WTC11 (cell line): ENCODE results near the gene TRAPPC3L. TPM values are rescaled to one million over a fixed set of nuclear protein-coding genes. Genes with fewer than 3 reads are reported as not detected.

Experiments used
- ATAC-seq: fragments of 200-7000 bp; cut with Tn5 transposase; 2 replicates; pipeline ENCODE4 v1.10.0; 2021; ENCODE audit warnings: mild to moderate bottlenecking, moderate library complexity
- CTCF ChIA-PET: fragments of 300-600 bp; sonication (Branson Sonifier 250); formaldehyde crosslinking; loops from one replicate; lab custom pipeline; 2021; ENCODE audit warnings: antibody characterized with exemption; lab: Charles Lee
- POLR2A ChIA-PET: fragments of 350-600 bp; sonication (Branson Sonifier 250); formaldehyde crosslinking; loops from one replicate; lab custom pipeline; 2021; ENCODE audit warnings: antibody characterized with exemption; lab: Charles Lee
- DNase-seq: peaks from one replicate; pipeline ENCODE4 v3.0.0; 2021; ENCODE audit warnings: low spot score
- H3K27ac Mint-ChIP-seq: 2 replicates; pipeline ENCODE4 v1.8.0; 2021; ENCODE audit warnings: mixed read lengths
- H3K27me3 Mint-ChIP-seq: 2 replicates; pipeline ENCODE4 v1.8.0; 2021; ENCODE audit warnings: low read depth, mild to moderate bottlenecking, moderate library complexity, mixed read lengths
- H3K36me3 Mint-ChIP-seq: 2 replicates; pipeline ENCODE4 v1.8.0; 2021; ENCODE audit warnings: mixed read lengths
- H3K4me1 Mint-ChIP-seq: 2 replicates; pipeline ENCODE4 v1.8.0; 2022; ENCODE audit warnings: mixed read lengths
- H3K4me3 Mint-ChIP-seq: 2 replicates; pipeline ENCODE4 v1.8.0; 2021; ENCODE audit warnings: mild to moderate bottlenecking, moderate library complexity, mixed read lengths
- H3K9me3 Mint-ChIP-seq: 2 replicates; pipeline ENCODE4 v1.8.0; 2021; ENCODE audit warnings: mixed read lengths
- E2F4 ChIP-seq: sonication (generic); formaldehyde crosslinking; IDR thresholded peaks from 2 replicates; pipeline ENCODE4 v1.8.1; 2022; ENCODE audit warnings: low read depth, mild to moderate bottlenecking, moderate library complexity, missing genetic modification reagents, borderline replicate concordance
- IRF2 ChIP-seq: sonication (generic); formaldehyde crosslinking; IDR thresholded peaks from 2 replicates; pipeline ENCODE4 v1.8.0; 2022; ENCODE audit warnings: low read depth, missing genetic modification reagents, borderline replicate concordance
- KAT7 ChIP-seq: sonication (generic); formaldehyde crosslinking; IDR thresholded peaks from 2 replicates; pipeline ENCODE4 v1.8.1; 2023; ENCODE audit warnings: missing genetic modification reagents, mild to moderate bottlenecking, borderline replicate concordance
- MYBL2 ChIP-seq: sonication (generic); formaldehyde crosslinking; IDR thresholded peaks from 2 replicates; pipeline ENCODE4 v1.8.1; 2023; ENCODE audit warnings: mild to moderate bottlenecking, moderate library complexity, missing genetic modification reagents
- NFYB ChIP-seq: sonication (generic); formaldehyde crosslinking; conservative IDR thresholded peaks from 2 replicates; pipeline ENCODE4 v1.8.0; 2022; ENCODE audit warnings: low read depth, missing genetic modification reagents
- NR1H2 ChIP-seq: sonication (generic); formaldehyde crosslinking; IDR thresholded peaks from 2 replicates; pipeline ENCODE4 v1.9.0; 2021; ENCODE audit warnings: mild to moderate bottlenecking, moderate library complexity, missing genetic modification reagents
- PRRX2 ChIP-seq: fragments of 250-450 bp; sonication (Bioruptor Pico); IDR thresholded peaks from 2 replicates; pipeline ENCODE4 v1.8.0; 2021; ENCODE audit warnings: mild to moderate bottlenecking
- SMAD4 ChIP-seq: sonication (generic); formaldehyde crosslinking; IDR thresholded peaks from 2 replicates; pipeline ENCODE4 v1.8.0; 2022; ENCODE audit warnings: mild to moderate bottlenecking, missing genetic modification reagents
- STAT6 ChIP-seq: sonication (generic); formaldehyde crosslinking; conservative IDR thresholded peaks from 2 replicates; pipeline ENCODE4 v1.8.1; 2023; ENCODE audit warnings: mild to moderate bottlenecking, low read depth, missing genetic modification reagents, moderate library complexity
- TCF7 ChIP-seq: sonication (generic); formaldehyde crosslinking; IDR thresholded peaks from 2 replicates; pipeline ENCODE4 v1.8.0; 2022; ENCODE audit warnings: mild to moderate bottlenecking, low read depth, missing genetic modification reagents, moderate library complexity
- TEAD1 ChIP-seq: sonication (generic); formaldehyde crosslinking; IDR thresholded peaks from 2 replicates; pipeline ENCODE4 v1.8.0; 2022; ENCODE audit warnings: mild to moderate bottlenecking, missing genetic modification reagents
- TEAD4 ChIP-seq: sonication (generic); formaldehyde crosslinking; IDR thresholded peaks from 2 replicates; pipeline ENCODE4 v1.8.0; 2022; ENCODE audit warnings: mild to moderate bottlenecking, missing genetic modification reagents
- USF1 ChIP-seq: sonication (generic); formaldehyde crosslinking; IDR thresholded peaks from 2 replicates; pipeline ENCODE4 v1.8.0; 2022; ENCODE audit warnings: mild to moderate bottlenecking, missing genetic modification reagents
- USF2 ChIP-seq: sonication (generic); formaldehyde crosslinking; IDR thresholded peaks from 2 replicates; pipeline ENCODE4 v1.8.1; 2023; ENCODE audit warnings: mild to moderate bottlenecking, missing genetic modification reagents, moderate library complexity
- ZBTB43 ChIP-seq: sonication (generic); formaldehyde crosslinking; IDR thresholded peaks from 2 replicates; pipeline ENCODE4 v1.8.1; 2023; ENCODE audit warnings: mild to moderate bottlenecking, missing genetic modification reagents
- ZNF512 ChIP-seq: sonication (generic); formaldehyde crosslinking; IDR thresholded peaks from 2 replicates; pipeline ENCODE4 v1.8.1; 2022; ENCODE audit warnings: missing genetic modification reagents, borderline replicate concordance
- total RNA-seq: library from RNA; stranded (reverse); gene quantifications from 3 replicates; pipeline ENCODE4 v1.2.3, GENCODE V29; 2021

Gene TRAPPC3L
- total RNA-seq, 1 experiment from 2014 or later, result not detected

GRCh38 chr6:116568111-116568510 lies 22.6 kb upstream of the TRAPPC3L start (continued):
- TF ChIP-seq STAT6 (CRISPR knock-in tag) (no peak), TCF7 (no peak), USF1 (CRISPR knock-in tag) (no peak)

GRCh38 chr6:116564921-116565872 lies 19.7 kb upstream of the TRAPPC3L start:
- H3K27ac Mint-ChIP-seq, result no peak overlapping the region
- no peaks in the 10 kb centered on the region for H3K9me3 Mint-ChIP-seq
- peak; percentile 33 for ATAC-seq
- H3K27me3 Mint-ChIP-seq, result no peaks in the 10 kb centered on the region; the same call in 1 of the 2 replicates
- H3K36me3 Mint-ChIP-seq, result no peaks in the 10 kb centered on the region
- no peak for TF ChIP-seq USF2 (CRISPR knock-in tag)
- no peak overlapping the region for H3K4me3 Mint-ChIP-seq
- no peak for DNase-seq
- peaks cover 9% of the 10 kb centered on the region for H3K4me1 Mint-ChIP-seq
- CTCF ChIA-PET, result interaction anchor here (0.6 to 3.6 kb wide), 5 partner anchors 24 to 296 kb away, joined by 3 to 31 read pairs (median 11); partner anchors contain the start of gene DSE
- POLR2A ChIA-PET, result no interaction called here

- DNase-seq (no peak), ATAC-seq (no peak)
- H3K4me3 Mint-ChIP-seq, result no peak overlapping the region
- H3K4me1 Mint-ChIP-seq, result peaks cover 4% of the 10 kb centered on the region
- no peaks in the 10 kb centered on the region; the same call in 1 of the 2 replicates for H3K27me3 Mint-ChIP-seq
- H3K9me3 Mint-ChIP-seq, result no peaks in the 10 kb centered on the region
- POLR2A ChIA-PET, result interaction anchor here (0.7 kb wide), 1 partner anchor 569 kb away, joined by 10 read pairs; no protein-coding TSS in a partner anchor
- TF ChIP-seq KAT7 (CRISPR knock-in tag), result no peak
- TF ChIP-seq NR1H2 (CRISPR knock-in tag), result no peak
- TF ChIP-seq PRRX2 (CRISPR knock-in tag), result no peak
- no peak overlapping the region for H3K27ac Mint-ChIP-seq
- CTCF ChIA-PET, result interaction anchor here (3.2 to 3.6 kb wide), 3 partner anchors 23 to 296 kb away, joined by 11 to 31 read pairs (median 12); no protein-coding TSS in a partner anchor
- no peaks in the 10 kb centered on the region for H3K36me3 Mint-ChIP-seq
These were observed 18.8 kb upstream of the TRAPPC3L start for GRCh38 chr6:116564311-116564710.

GRCh38 chr6:116563830-116564229 lies 18.3 kb upstream of the TRAPPC3L start:
- Mint-ChIP-seq H3K27me3 (no peaks in the 10 kb centered on the region; the same call in 1 of the 2 replicates), H3K27ac (no peak overlapping the region), H3K4me3 (no peak overlapping the region), H3K9me3 (no peaks in the 10 kb centered on the region), H3K36me3 (no peaks in the 10 kb centered on the region), H3K4me1 (peaks cover 4% of the 10 kb centered on the region)
- ChIA-PET CTCF (interaction anchor here (1.5 to 3.6 kb wide), 7 partner anchors 13 to 295 kb away, joined by 3 to 31 read pairs (median 11); no protein-coding TSS in a partner anchor), POLR2A (interaction anchor here (0.7 kb wide), 1 partner anchor 570 kb away, joined by 10 read pairs; no protein-coding TSS in a partner anchor)
- ATAC-seq (no peak), DNase-seq (no peak)
- TF ChIP-seq ZNF512 (CRISPR knock-in tag), result no peak
- TF ChIP-seq IRF2, result no peak
- no peak for TF ChIP-seq SMAD4 (CRISPR knock-in tag)
- TF ChIP-seq NFYB (CRISPR knock-in tag), result no peak
- TF ChIP-seq E2F4, result no peak
- TF ChIP-seq MYBL2 (CRISPR knock-in tag), result no peak
- no peak for TF ChIP-seq TEAD4 (CRISPR knock-in tag)
- no peak for TF ChIP-seq TEAD1
- TF ChIP-seq ZBTB43 (CRISPR knock-in tag), result no peak
- no peak for TF ChIP-seq USF2 (CRISPR knock-in tag)
